GM18505 (cell line): ENCODE results near the gene MASP2.

Experiments used
- ATAC-seq: cut with Tn5 transposase; IDR thresholded peaks from one replicate; pipeline ENCODE4 v1.9.1; 2021; ENCODE audit not compliant: unreplicated experiment
- POLR2A ChIP-seq: IDR thresholded peaks from 4 replicates; pipeline ENCODE4 v1.6.1; 2011; ENCODE audit warnings: borderline replicate concordance; ENCODE audit not compliant: insufficient read depth, insufficient read length; ENCODE audit errors: extremely low read depth

MASP2 gene

GRCh38 chr1:11062965-11063401, 15.9 kb upstream of the MASP2 start:
- TF ChIP-seq POLR2A: peak; percentile 18
- no peak for ATAC-seq

GRCh38 chr1:11061652-11062365, 14.8 kb upstream of the MASP2 start:
- ATAC-seq: no peak
- TF ChIP-seq POLR2A: no peak

- peak; percentile 87 for ATAC-seq
- peak; percentile 82 for TF ChIP-seq POLR2A
Measured at GRCh38 chr1:11059968-11060830, 13.2 kb upstream of the MASP2 start, which contains the start of gene SRM. Gene SRM (minus strand): TSS chr1:11060018. CDS start chr1:11059943, 75 bp downstream.

- peak; percentile 19 for ATAC-seq
- no peak for TF ChIP-seq POLR2A
Measured at GRCh38 chr1:11059155-11059967, 12.3 kb upstream of the MASP2 start.

- TF ChIP-seq POLR2A: no peak
- no peak for ATAC-seq
Measured at GRCh38 chr1:11058595-11059154, 11.6 kb upstream of the MASP2 start.

GRCh38 chr1:11058026-11058425, 11.0 kb upstream of the MASP2 start:
- no peak for TF ChIP-seq POLR2A
- ATAC-seq: no peak

- ATAC-seq: no peak
- TF ChIP-seq POLR2A: no peak
Measured at GRCh38 chr1:11057477-11057876, 10.4 kb upstream of the MASP2 start.

GRCh38 chr1:11056504-11056903, 9.5 kb upstream of the MASP2 start:
- ATAC-seq: no peak
- TF ChIP-seq POLR2A: no peak

- no peak for ATAC-seq
- no peak for TF ChIP-seq POLR2A
Measured at GRCh38 chr1:11055676-11056075, 8.6 kb upstream of the MASP2 start.

GRCh38 chr1:11054666-11055065, 7.6 kb upstream of the MASP2 start:
- TF ChIP-seq POLR2A: no peak
- no peak for ATAC-seq

- no peak for ATAC-seq
- TF ChIP-seq POLR2A: no peak
Measured at GRCh38 chr1:11054181-11054580, 7.1 kb upstream of the MASP2 start.

- ATAC-seq: no peak
- TF ChIP-seq POLR2A: no peak
Measured at GRCh38 chr1:11053758-11054137, 6.7 kb upstream of the MASP2 start.
